GM06990 (cell line): ENCODE data around the gene GNG8.
A peak's percentile ranks its signal among the peaks of the same experiment; 100 is the strongest.

ENCODE experiments used
- DNase-seq: peaks from one replicate; pipeline ENCODE4 v3.0.0-alpha.2; 2011; ENCODE audit not compliant: insufficient read length; ENCODE audit errors: extremely low read depth
- H3K27me3 ChIP-seq: replicated peaks from 2 replicates; pipeline ENCODE4 v1.6.0; 2011; ENCODE audit warnings: low read length; ENCODE audit not compliant: control insufficient read depth, insufficient read depth
- H3K36me3 ChIP-seq: 2 replicates; pipeline ENCODE4 v1.5.1; 2011; ENCODE audit warnings: low read length; ENCODE audit not compliant: control insufficient read depth, insufficient read depth
- H3K4me3 ChIP-seq: replicated peaks from 2 replicates; pipeline ENCODE4 v1.5.1; 2011; ENCODE audit warnings: low read depth, mild to moderate bottlenecking, control low read depth, low read length
- TF ChIP-seq, protein P1 (sequence below): IDR thresholded peaks from 2 replicates; pipeline ENCODE4 v1.5.1; 2011; ENCODE audit warnings: low read length, control low read depth, mild to moderate bottlenecking, inconsistent platforms; ENCODE audit not compliant: insufficient read depth, poor library complexity, severe bottlenecking

The GNG8 gene

GRCh38 chr19:46606019-46606418, 30.0 kb downstream of the GNG8 start:
- H3K36me3 ChIP-seq: peaks cover 43% of the 10 kb centered on the region
- DNase-seq: no peak

DNA sequence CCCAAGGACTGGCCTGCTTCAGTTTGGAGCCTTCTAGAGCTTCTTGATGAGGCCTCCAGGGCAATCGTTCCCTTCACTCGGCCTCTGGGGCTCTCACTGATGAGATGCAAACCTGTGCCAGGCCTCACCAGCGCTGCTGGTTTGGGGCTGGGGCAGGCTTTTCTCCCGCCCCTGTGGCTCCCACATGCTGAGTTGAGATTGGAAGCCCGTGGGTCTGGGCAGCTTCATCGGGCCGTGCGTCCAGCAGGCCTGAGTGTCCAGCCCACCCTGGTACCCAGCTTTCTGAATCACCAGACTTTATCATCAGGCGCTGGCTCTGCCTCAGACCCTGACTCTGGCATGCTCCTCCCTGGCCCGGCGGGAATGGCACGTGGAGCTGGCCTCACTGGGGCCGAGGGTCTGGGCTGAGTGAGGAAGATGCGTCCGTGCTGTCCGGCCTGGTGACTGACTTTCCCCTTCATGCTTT, 30.6 kb downstream of the GNG8 start:
- TF ChIP-seq, protein P1, sequence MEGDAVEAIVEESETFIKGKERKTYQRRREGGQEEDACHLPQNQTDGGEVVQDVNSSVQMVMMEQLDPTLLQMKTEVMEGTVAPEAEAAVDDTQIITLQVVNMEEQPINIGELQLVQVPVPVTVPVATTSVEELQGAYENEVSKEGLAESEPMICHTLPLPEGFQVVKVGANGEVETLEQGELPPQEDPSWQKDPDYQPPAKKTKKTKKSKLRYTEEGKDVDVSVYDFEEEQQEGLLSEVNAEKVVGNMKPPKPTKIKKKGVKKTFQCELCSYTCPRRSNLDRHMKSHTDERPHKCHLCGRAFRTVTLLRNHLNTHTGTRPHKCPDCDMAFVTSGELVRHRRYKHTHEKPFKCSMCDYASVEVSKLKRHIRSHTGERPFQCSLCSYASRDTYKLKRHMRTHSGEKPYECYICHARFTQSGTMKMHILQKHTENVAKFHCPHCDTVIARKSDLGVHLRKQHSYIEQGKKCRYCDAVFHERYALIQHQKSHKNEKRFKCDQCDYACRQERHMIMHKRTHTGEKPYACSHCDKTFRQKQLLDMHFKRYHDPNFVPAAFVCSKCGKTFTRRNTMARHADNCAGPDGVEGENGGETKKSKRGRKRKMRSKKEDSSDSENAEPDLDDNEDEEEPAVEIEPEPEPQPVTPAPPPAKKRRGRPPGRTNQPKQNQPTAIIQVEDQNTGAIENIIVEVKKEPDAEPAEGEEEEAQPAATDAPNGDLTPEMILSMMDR: no peak
- DNase-seq: no peak
- Histone ChIP-seq H3K27me3 (no peaks in the 10 kb centered on the region), H3K36me3 (peaks cover 39% of the 10 kb centered on the region), H3K4me3 (no peak overlapping the region)

More at GRCh38 chr19:46606019-46606418, 30.0 kb downstream of the GNG8 start:
- TF ChIP-seq, protein P1: no peak
- Histone ChIP-seq H3K27me3 (no peaks in the 10 kb centered on the region), H3K4me3 (no peak overlapping the region)

GRCh38 chr19:46604781-46605355, 31.1 kb downstream of the GNG8 start:
- Histone ChIP-seq H3K4me3 (no peak overlapping the region), H3K27me3 (no peaks in the 10 kb centered on the region), H3K36me3 (peaks cover 37% of the 10 kb centered on the region)
- TF ChIP-seq, protein P1: no peak
- DNase-seq: no peak

DNA sequence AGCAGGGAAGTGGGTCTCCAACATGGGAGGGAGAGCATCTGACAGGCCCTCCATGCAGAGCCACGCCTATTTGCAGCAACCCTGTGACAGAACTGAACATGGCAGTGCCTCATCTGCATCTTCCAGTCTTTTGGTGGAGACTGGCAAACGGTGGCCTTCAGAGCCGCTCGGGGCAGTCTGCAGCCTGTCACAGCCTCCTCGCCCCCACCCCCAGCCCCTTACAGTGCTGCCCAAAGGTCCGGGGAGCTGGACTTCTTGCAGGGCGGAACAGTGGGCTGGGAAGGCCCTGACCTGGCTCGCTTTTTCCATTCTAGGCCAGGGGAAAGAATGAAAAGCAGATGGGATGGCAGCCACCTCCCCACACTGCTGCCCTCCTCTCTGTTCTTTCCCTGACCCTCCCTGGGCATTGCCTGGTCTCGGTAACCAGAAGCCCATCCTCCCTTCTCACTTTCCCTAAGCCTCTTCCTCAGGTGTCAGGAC, 32.2 kb downstream of the GNG8 start:
- no peaks in the 10 kb centered on the region for H3K27me3 ChIP-seq
- TF ChIP-seq, protein P1: no peak
- H3K4me3 ChIP-seq: no peak overlapping the region
- peaks cover 29% of the 10 kb centered on the region for H3K36me3 ChIP-seq
- DNase-seq: no peak

GRCh38 chr19:46603195-46603637, 32.8 kb downstream of the GNG8 start:
- peak overlapping the region; percentile 83 for H3K4me3 ChIP-seq
- H3K36me3 ChIP-seq: peaks cover 23% of the 10 kb centered on the region
- TF ChIP-seq, protein P1: no peak
- no peak for DNase-seq
- H3K27me3 ChIP-seq: no peaks in the 10 kb centered on the region
